DND-41 (cell line): ENCODE data around the gene IL1RAP.

Experiments
- ATAC-seq: fragments of 200-7000 bp; cut with Tn5 transposase; 3 replicates; pipeline ENCODE4 v1.9.1; 2021; ENCODE audit warnings: low read depth; ENCODE audit not compliant: insufficient read depth
- DNase-seq: peaks from one replicate; pipeline ENCODE4 v3.0.0-alpha.2; 2020
- H2AFZ ChIP-seq: 2 replicates; pipeline ENCODE4 v1.6.0; 2012; ENCODE audit warnings: low read depth, low read length
- H3K27ac ChIP-seq: 2 replicates; pipeline ENCODE4 v1.5.1; 2012; ENCODE audit warnings: low read length, inconsistent platforms
- H3K27me3 ChIP-seq: fragments of 200-600 bp; sonication (generic); 2 replicates; pipeline ENCODE4 v1.6.0; 2012; ENCODE audit warnings: low read length, mild to moderate bottlenecking, inconsistent platforms; ENCODE audit not compliant: insufficient read depth, poor library complexity
- H3K36me3 ChIP-seq: 2 replicates; pipeline ENCODE4 v1.5.1; 2012; ENCODE audit warnings: low read length, inconsistent platforms; ENCODE audit not compliant: insufficient read depth
- H3K4me1 ChIP-seq: 2 replicates; pipeline ENCODE4 v1.5.1; 2012; ENCODE audit warnings: mild to moderate bottlenecking, low read length; ENCODE audit not compliant: insufficient read depth
- H3K4me2 ChIP-seq: 2 replicates; pipeline ENCODE4 v1.6.0; 2012; ENCODE audit warnings: mild to moderate bottlenecking, moderate library complexity, low read length, inconsistent platforms; ENCODE audit not compliant: insufficient read depth
- H3K4me3 ChIP-seq, 2 experiments: fragments of 200-600 bp in 1 of 2; shearing (Covaris generic) in 1 of 2; 2 replicates each; pipeline ENCODE4 v1.5.1; 2012 to 2016; ENCODE audit warnings: inconsistent platforms in 2 of 2, low read length in 2 of 2, mild to moderate bottlenecking in 2 of 2, low read depth in 1 of 2, moderate library complexity in 1 of 2
- H3K79me2 ChIP-seq: 2 replicates; pipeline ENCODE4 v1.6.0; 2012; ENCODE audit warnings: low read length, inconsistent platforms; ENCODE audit not compliant: insufficient read depth
- H3K9ac ChIP-seq: 2 replicates; pipeline ENCODE4 v1.6.0; 2012; ENCODE audit warnings: low read depth, mild to moderate bottlenecking, inconsistent platforms, low read length, moderate library complexity
- H3K9me3 ChIP-seq: 2 replicates; pipeline ENCODE4 v1.5.1; 2012; ENCODE audit warnings: low read length, moderate library complexity, mild to moderate bottlenecking, inconsistent platforms; ENCODE audit not compliant: insufficient read depth, severe bottlenecking
- H4K20me1 ChIP-seq: 2 replicates; pipeline ENCODE4 v1.6.0; 2012; ENCODE audit warnings: low read length; ENCODE audit not compliant: insufficient read depth
- CTCF ChIP-seq: IDR thresholded peaks from 2 replicates; pipeline ENCODE4 v1.5.1; 2012; ENCODE audit warnings: borderline replicate concordance, low read length, moderate library complexity, mild to moderate bottlenecking; ENCODE audit not compliant: poor library complexity, severe bottlenecking; ENCODE audit errors: extremely low read depth
- EZH2 ChIP-seq: IDR thresholded peaks from 3 replicates; pipeline ENCODE4 v1.6.1; 2012; ENCODE audit warnings: borderline replicate concordance, low read depth, mild to moderate bottlenecking, moderate library complexity, low read length, inconsistent platforms; ENCODE audit not compliant: severe bottlenecking

The IL1RAP gene

GRCh38 chr3:190580417-190580816 lies 66.5 kb downstream of the IL1RAP start:
- no peaks in the 10 kb centered on the region for H3K9me3 ChIP-seq
- no peaks in the 10 kb centered on the region for H3K79me2 ChIP-seq
- no peak for DNase-seq
- no peak for ATAC-seq
- TF ChIP-seq CTCF (no peak), EZH2 (no peak)
- peaks cover 5% of the 10 kb centered on the region; the same call in 1 of the 2 replicates for H3K36me3 ChIP-seq
- H3K4me1 ChIP-seq: no peaks in the 10 kb centered on the region
- no peak overlapping the region for H3K27ac ChIP-seq
- H4K20me1 ChIP-seq: no peaks in the 10 kb centered on the region
- H2AFZ ChIP-seq: no peak overlapping the region
- H3K4me2 ChIP-seq: no peak overlapping the region
- H3K27me3 ChIP-seq: no peaks in the 10 kb centered on the region
- H3K4me3 ChIP-seq: no peak overlapping the region
- H3K9ac ChIP-seq: no peak overlapping the region

- Histone ChIP-seq H3K9ac (no peak overlapping the region), H3K36me3 (peaks cover 5% of the 10 kb centered on the region; the same call in 1 of the 2 replicates), H4K20me1 (no peaks in the 10 kb centered on the region), H3K27me3 (no peaks in the 10 kb centered on the region), H3K4me3 (no peak overlapping the region), H3K9me3 (no peaks in the 10 kb centered on the region), H2AFZ (no peak overlapping the region), H3K79me2 (no peaks in the 10 kb centered on the region), H3K27ac (no peak overlapping the region), H3K4me2 (no peak overlapping the region), H3K4me1 (peaks cover 4% of the 10 kb centered on the region)
- no peak for ATAC-seq
- TF ChIP-seq CTCF (no peak), EZH2 (no peak)
- no peak for DNase-seq
Observed at GRCh38 chr3:190581041-190581541, 67.2 kb downstream of the IL1RAP start.

GRCh38 chr3:190582667-190583066 lies 68.8 kb downstream of the IL1RAP start:
- DNase-seq (no peak), ATAC-seq (no peak)
- Histone ChIP-seq H3K9me3 (no peaks in the 10 kb centered on the region), H3K27me3 (no peaks in the 10 kb centered on the region), H3K4me1 (peaks cover 10% of the 10 kb centered on the region), H3K9ac (no peak overlapping the region), H3K4me3 (no peak overlapping the region), H2AFZ (no peak overlapping the region), H3K79me2 (no peaks in the 10 kb centered on the region), H4K20me1 (no peaks in the 10 kb centered on the region), H3K27ac (no peak overlapping the region), H3K4me2 (no peak overlapping the region), H3K36me3 (peaks cover 3% of the 10 kb centered on the region; the same call in 1 of the 2 replicates)
- TF ChIP-seq CTCF: no peak
- TF ChIP-seq EZH2: no peak
